Measurements from ENCODE around the gene NUP210. TPM values are rescaled to one million over a fixed set of nuclear protein-coding genes. Genes with fewer than 3 reads are reported as not detected.

Gene NUP210
- total and polyA plus RNA-seq, 8 donors: 16.0 to 23.5 (median 18.1) TPM

DNA sequence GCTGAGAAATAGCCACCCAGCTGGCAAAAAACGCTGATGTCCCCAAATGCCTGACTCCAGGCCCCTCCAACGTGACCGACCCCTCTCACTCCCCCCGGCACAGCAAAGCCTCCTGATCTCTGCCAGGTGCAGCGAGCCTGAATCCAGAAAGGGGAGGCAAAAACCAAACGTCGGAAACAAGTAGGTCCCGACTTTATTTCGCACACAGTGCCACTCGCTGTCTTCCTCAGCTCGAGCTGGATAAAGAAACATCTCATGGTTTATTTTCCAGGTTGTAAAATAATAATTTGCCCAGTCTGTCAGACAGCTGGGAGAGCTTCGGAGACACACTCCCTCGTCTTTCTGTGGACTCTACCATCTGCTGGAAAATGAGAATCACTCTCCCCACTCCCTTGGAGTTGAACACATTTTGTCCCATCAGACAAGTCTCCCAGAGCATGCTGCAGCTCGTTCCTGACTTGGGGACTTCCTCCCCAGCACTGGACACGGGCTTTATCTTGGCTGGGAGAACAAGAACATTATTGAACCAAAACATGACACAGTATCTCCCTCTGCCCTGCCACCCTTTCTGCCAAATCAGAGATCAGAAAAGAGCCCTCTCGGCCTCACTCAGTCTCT, 142.8 kb downstream of the NUP210 start:
- H3K4me1 ChIP-seq: peaks cover 4 to 9% of the 10 kb centered on the region in 2 donors
- TF ChIP-seq, protein P1, sequence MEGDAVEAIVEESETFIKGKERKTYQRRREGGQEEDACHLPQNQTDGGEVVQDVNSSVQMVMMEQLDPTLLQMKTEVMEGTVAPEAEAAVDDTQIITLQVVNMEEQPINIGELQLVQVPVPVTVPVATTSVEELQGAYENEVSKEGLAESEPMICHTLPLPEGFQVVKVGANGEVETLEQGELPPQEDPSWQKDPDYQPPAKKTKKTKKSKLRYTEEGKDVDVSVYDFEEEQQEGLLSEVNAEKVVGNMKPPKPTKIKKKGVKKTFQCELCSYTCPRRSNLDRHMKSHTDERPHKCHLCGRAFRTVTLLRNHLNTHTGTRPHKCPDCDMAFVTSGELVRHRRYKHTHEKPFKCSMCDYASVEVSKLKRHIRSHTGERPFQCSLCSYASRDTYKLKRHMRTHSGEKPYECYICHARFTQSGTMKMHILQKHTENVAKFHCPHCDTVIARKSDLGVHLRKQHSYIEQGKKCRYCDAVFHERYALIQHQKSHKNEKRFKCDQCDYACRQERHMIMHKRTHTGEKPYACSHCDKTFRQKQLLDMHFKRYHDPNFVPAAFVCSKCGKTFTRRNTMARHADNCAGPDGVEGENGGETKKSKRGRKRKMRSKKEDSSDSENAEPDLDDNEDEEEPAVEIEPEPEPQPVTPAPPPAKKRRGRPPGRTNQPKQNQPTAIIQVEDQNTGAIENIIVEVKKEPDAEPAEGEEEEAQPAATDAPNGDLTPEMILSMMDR (IDR thresholded peaks at IDR 0.05): no peak
- ATAC-seq (no peak), DNase-seq (peak in 2 of 4 donors; percentile 25 to 36)
- H3K36me3 ChIP-seq: no peaks in the 10 kb centered on the region
- intact Hi-C loops (cut with DNase I): no loop called here
- no peak overlapping the region for H3K4me3 ChIP-seq
- no peaks in the 10 kb centered on the region for H3K9me3 ChIP-seq
- H3K27ac ChIP-seq: peak overlapping the region in 1 of 2 donors; percentile 39
- H3K27me3 ChIP-seq: peaks cover 6 to 68% of the 10 kb centered on the region in 2 donors

DNA sequence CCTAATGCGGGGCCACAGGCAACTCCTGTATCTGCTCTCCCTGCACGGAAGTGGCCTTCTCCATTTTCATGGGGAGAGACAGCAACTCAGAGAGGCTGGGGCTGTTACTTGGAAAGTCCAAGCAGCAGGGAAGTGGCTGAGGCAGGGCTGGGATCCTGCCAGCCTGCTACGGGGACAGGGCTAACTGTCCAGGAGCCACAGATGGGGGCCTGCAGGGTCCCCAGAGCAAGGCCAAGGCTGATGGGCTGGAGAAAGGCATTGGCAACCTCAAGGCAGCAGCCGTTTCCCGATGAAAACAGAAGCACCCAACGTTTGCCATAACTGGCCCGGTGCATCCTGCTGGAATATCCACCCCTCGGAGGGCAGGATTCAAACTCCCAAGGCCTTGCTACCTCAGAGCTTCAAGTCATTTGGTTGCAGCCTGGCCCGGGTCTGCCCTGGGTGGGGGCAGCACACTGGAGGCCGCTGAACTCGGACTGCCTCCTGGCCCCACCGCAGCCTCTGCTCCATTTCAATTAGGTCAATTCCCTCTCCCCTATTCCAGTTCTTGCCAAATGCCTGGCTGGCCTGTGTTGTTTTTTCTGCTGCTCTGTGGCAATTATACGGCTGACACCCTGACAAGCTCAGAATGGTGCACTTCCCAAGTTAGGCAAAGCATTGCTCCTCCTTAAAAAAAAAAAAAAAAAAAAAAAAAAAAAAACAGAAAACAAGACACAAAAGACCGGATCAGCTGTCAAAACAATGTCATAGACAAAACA, 143.5 kb downstream of the NUP210 start:
- H3K9me3 ChIP-seq: no peaks in the 10 kb centered on the region
- TF ChIP-seq, protein P1 (IDR thresholded peaks at IDR 0.05): no peak
- no peaks in the 10 kb centered on the region for H3K36me3 ChIP-seq
- H3K4me3 ChIP-seq: no peak overlapping the region
- intact Hi-C loops (cut with DNase I): no loop called here
- H3K4me1 ChIP-seq: peaks cover 0 to 2% of the 10 kb centered on the region in 2 donors
- peaks cover 0 to 61% of the 10 kb centered on the region in 2 donors for H3K27me3 ChIP-seq
- DNase-seq: peak in 2 of 4 donors; percentile 26 to 49
- no peak overlapping the region for H3K27ac ChIP-seq
- no peak for ATAC-seq

DNA sequence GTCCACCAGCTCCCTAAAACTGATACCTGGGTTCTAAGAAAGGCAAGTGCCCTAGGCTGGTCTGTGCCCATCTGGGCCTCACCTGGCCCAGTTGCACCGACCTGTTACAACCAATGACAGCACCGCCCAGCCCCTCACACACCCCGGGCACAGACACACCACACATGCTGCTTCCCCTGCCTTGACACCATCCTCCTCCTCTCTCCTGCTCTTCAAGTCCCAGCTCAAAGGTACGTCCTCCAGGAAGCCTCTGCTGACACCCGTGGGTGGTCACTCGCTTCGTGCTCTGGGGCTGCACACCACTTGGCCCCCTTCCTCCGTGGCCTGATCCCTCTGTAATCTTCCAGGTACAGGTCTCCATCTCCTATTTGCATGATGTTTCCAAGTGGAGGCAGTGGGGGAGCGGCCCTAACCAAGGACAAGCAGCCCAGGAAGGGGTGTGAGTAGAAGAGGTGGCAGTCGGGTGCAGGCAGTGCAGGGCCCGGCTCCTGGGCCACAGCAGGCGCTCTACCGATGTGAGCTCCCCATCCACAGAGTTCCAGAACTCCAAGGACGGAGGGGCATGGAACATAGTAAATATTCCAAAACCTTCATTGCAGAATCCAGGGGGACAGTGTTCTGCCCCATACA, 144.6 kb downstream of the NUP210 start:
- H3K4me1 ChIP-seq: no peaks in the 10 kb centered on the region
- H3K9me3 ChIP-seq: peaks cover 0 to 1% of the 10 kb centered on the region in 2 donors
- H3K27me3 ChIP-seq: peaks cover 0 to 50% of the 10 kb centered on the region in 2 donors
- H3K36me3 ChIP-seq: no peaks in the 10 kb centered on the region
- ATAC-seq (no peak), DNase-seq (no peak)
- TF ChIP-seq, protein P1 (IDR thresholded peaks at IDR 0.05): no peak
- H3K27ac ChIP-seq: no peak overlapping the region
- H3K4me3 ChIP-seq: no peak overlapping the region
- intact Hi-C loops (cut with DNase I): no loop called here

DNA sequence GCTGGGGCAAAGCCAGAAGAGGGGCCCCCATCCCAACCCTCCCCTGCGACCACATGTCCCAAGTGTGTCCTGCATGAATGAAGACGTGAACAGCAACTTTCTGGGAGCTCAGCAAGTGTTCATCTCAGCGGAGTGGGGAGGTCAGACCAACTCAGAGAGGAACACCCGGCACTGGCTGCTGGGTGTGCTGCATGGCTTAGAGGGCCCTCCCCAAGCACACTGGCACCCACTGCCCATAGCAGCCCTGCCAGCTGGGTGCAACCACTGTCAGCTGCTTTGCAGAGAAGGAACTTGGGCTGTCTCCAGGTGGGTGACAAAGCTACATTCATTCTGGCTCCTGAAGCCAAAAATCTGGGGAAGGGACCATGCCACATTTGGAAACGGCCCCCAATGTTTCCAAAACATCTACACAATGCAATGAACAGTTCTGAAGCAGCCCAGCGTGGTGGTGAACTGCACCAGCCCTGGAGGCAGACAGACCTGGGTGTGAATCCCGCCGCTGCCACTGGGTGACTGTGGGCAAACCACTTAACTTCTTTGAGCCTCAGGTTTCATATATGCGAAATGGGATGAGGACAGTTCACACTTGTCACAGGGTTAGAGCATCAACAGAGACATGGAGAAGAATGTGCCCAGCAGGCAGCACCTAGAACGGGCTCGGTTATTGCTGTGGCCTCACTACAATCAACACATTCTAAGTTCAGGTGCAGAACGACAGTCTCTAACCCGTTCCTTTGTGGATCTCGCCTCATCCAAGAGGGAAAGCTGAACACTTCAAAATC, 145.4 kb downstream of the NUP210 start:
- Histone ChIP-seq H3K36me3 (no peaks in the 10 kb centered on the region), H3K27ac (no peak overlapping the region), H3K9me3 (peaks cover 0 to 9% of the 10 kb centered on the region in 2 donors), H3K4me3 (no peak overlapping the region), H3K4me1 (no peaks in the 10 kb centered on the region), H3K27me3 (peaks cover 0 to 42% of the 10 kb centered on the region in 2 donors)
- intact Hi-C loops (cut with DNase I): no loop called here
- DNase-seq (no peak), ATAC-seq (no peak)
- TF ChIP-seq, protein P1 (IDR thresholded peaks at IDR 0.05): no peak
